Activated T-cell treated with anti-CD3 and anti-CD28 coated beads, Interleukin-2, amount 50 U/mL, for 24 hours (primary cell): ENCODE data around the gene KCNH5.

Experiments used
- DNase-seq: peaks from one replicate; pipeline ENCODE4 v3.0.0-alpha.2; 2020
- H3K27ac Mint-ChIP-seq: 2 replicates; pipeline ENCODE4 v1.8.0; 2020; ENCODE audit warnings: mild to moderate bottlenecking, mixed read lengths
- H3K27me3 Mint-ChIP-seq: 2 replicates; pipeline ENCODE4 v1.8.0; 2020; ENCODE audit warnings: mixed read lengths
- H3K36me3 Mint-ChIP-seq: 2 replicates; pipeline ENCODE4 v1.8.0; 2020; ENCODE audit warnings: low read depth, mixed read lengths
- H3K4me1 Mint-ChIP-seq: 2 replicates; pipeline ENCODE4 v1.8.0; 2020; ENCODE audit warnings: low read depth, mixed read lengths
- H3K4me3 Mint-ChIP-seq: 2 replicates; pipeline ENCODE4 v1.8.0; 2020; ENCODE audit warnings: mild to moderate bottlenecking, moderate library complexity, mixed read lengths
- H3K9me3 Mint-ChIP-seq: 2 replicates; pipeline ENCODE4 v1.8.0; 2020; ENCODE audit warnings: mixed read lengths

Gene KCNH5

GRCh38 chr14:63027719-63028118, 17.5 kb downstream of the KCNH5 start:
- Mint-ChIP-seq H3K4me1 (no peaks in the 10 kb centered on the region), H3K27ac (no peak overlapping the region), H3K9me3 (peaks cover 2% of the 10 kb centered on the region), H3K27me3 (peaks cover 4% of the 10 kb centered on the region), H3K36me3 (no peaks in the 10 kb centered on the region), H3K4me3 (no peak overlapping the region)
- DNase-seq = no peak

DNA sequence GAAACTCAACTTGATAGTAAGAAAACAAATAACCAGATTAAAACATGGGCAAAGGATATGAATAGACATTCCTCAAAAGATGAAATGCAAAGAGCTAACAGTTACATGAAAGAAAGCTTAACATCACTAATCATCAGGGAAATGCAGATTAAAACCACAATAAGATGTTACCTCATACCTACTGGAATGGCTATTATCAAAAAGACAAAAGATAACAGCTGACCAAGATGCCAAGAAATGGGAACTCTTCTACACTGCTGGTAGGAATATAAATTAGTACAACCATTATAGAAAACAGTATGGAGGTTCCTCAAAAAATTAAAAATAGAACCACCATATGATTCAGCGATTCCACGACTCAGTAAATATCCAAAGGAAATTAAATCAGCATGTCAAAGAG, 18.8 kb downstream of the KCNH5 start:
- Mint-ChIP-seq H3K9me3 (peaks cover 2% of the 10 kb centered on the region), H3K4me1 (no peaks in the 10 kb centered on the region)

GRCh38 chr14:63014621-63015020, 30.6 kb downstream of the KCNH5 start:
- no peaks in the 10 kb centered on the region for H3K4me1 Mint-ChIP-seq
- H3K9me3 Mint-ChIP-seq = no peaks in the 10 kb centered on the region
- H3K36me3 Mint-ChIP-seq = no peaks in the 10 kb centered on the region
- DNase-seq = no peak
- no peak overlapping the region for H3K27ac Mint-ChIP-seq
- no peaks in the 10 kb centered on the region for H3K27me3 Mint-ChIP-seq
- H3K4me3 Mint-ChIP-seq = no peak overlapping the region

More for the DNA sequence above, 18.8 kb downstream of the KCNH5 start:
- Mint-ChIP-seq H3K4me3 (no peak overlapping the region), H3K36me3 (no peaks in the 10 kb centered on the region), H3K27me3 (peaks cover 4% of the 10 kb centered on the region), H3K27ac (no peak overlapping the region)
- DNase-seq = no peak

- Mint-ChIP-seq H3K9me3 (no peaks in the 10 kb centered on the region), H3K27me3 (no peaks in the 10 kb centered on the region), H3K27ac (no peak overlapping the region), H3K4me1 (no peaks in the 10 kb centered on the region), H3K36me3 (no peaks in the 10 kb centered on the region), H3K4me3 (no peak overlapping the region)
- DNase-seq = no peak
Observed at GRCh38 chr14:63012171-63012570, 33.1 kb downstream of the KCNH5 start.

GRCh38 chr14:63011623-63012022, 33.6 kb downstream of the KCNH5 start:
- Mint-ChIP-seq H3K27ac (no peak overlapping the region), H3K9me3 (no peaks in the 10 kb centered on the region), H3K4me3 (no peak overlapping the region), H3K27me3 (no peaks in the 10 kb centered on the region), H3K36me3 (no peaks in the 10 kb centered on the region), H3K4me1 (no peaks in the 10 kb centered on the region)
- no peak for DNase-seq

DNA sequence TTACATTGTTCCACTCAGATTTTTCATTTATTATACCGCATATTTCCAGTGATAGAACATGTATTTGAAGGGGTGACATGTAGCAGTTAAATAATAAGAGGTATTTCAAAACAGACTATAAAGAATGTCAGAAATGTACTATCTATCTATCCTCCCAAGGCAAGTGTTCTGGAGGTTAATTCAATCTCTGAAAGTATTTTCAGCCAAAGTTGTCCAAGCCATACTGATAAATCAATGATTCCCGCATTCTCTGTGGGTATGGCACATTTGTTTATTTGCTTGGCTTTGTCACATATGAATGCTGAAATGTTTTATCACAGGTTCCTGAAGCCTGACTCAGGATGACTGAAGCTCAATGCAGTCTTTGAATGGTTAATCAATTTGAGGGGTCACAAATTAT, 35.8 kb downstream of the KCNH5 start:
- Mint-ChIP-seq H3K27ac (no peak overlapping the region), H3K9me3 (no peaks in the 10 kb centered on the region), H3K36me3 (no peaks in the 10 kb centered on the region), H3K4me1 (no peaks in the 10 kb centered on the region), H3K4me3 (no peak overlapping the region), H3K27me3 (no peaks in the 10 kb centered on the region)
- DNase-seq = no peak

DNA sequence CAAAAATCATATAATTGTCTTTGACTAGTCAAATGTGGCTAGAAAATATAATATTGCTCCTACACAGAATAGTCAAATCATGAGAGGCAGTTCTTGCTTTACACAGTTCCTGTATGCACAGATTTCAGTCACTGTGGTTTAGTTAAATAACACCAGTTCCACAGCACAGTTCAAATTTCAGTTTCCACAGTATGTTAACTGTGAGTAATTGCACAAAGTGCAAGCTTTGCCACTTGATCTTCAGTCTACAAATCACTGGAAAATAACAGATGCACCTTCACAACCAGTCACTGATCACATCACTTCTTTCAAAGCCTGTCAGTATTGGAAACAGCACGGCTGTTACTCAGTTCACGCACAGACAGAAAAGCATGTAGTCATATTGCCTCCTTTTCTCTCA, 38.7 kb downstream of the KCNH5 start:
- Mint-ChIP-seq H3K27ac (no peak overlapping the region), H3K4me3 (no peak overlapping the region), H3K4me1 (no peaks in the 10 kb centered on the region), H3K36me3 (no peaks in the 10 kb centered on the region), H3K9me3 (no peaks in the 10 kb centered on the region), H3K27me3 (no peaks in the 10 kb centered on the region)
- DNase-seq = no peak

DNA sequence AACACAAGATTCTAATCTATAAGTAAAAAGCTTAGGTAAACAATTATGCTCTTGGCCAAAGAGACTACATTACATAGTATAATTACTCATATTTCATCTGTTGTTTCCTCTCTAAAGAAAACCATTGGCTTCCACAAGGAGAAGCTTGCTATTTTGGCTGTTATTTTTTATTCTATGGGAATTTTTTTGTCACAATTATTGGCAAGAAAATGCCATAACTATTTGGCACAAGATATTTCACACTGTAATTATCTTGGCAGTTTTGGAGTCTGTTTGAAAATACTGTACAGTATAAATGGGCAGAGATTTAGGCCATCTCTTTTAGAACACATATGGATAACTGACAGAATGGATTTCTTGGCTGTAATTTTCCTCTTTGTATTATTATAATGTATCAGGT, 51.2 kb downstream of the KCNH5 start:
- Mint-ChIP-seq H3K4me3 (no peak overlapping the region), H3K27me3 (no peaks in the 10 kb centered on the region), H3K36me3 (no peaks in the 10 kb centered on the region), H3K4me1 (no peaks in the 10 kb centered on the region), H3K27ac (no peak overlapping the region), H3K9me3 (no peaks in the 10 kb centered on the region)
- DNase-seq = no peak

DNA sequence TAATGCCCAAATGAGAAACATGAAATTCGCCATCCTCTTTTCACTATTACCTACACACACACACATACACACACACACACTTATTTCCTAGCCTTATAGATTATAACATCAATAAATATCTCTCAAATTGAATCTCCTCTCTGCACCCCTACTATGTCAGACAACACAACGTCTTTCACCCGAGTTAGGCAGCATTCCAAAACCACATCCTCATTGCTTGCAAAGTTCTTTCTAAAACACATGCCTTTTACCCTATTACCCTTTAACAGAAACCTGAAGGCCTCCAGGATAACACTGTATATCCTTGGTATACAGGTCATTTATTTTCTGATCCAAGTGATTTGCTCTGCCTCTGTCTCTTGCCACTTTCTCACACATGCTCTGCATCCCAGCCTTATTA, 56.3 kb downstream of the KCNH5 start:
- Mint-ChIP-seq H3K27me3 (no peaks in the 10 kb centered on the region), H3K27ac (no peak overlapping the region), H3K9me3 (no peaks in the 10 kb centered on the region), H3K4me3 (no peak overlapping the region), H3K36me3 (no peaks in the 10 kb centered on the region), H3K4me1 (no peaks in the 10 kb centered on the region)
- no peak for DNase-seq

DNA sequence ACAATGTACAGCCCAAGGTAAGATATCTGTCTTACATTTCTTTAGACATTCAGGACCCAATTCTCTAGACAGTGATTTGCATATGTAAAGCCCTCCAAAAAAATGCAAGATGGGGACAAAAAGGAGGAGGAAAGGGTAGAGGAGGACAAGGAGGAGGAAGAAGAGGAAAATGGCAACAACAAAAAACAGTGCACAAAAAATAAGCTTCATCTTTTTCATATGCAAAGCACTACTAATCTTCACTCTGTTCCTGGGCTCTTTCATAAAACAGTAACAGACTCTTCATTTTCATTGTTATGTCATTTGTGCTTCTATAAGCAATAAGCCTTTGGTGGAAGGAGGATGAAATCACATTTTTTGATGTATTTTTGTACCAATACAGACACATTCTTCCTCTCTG, 61.4 kb downstream of the KCNH5 start:
- Mint-ChIP-seq H3K4me1 (no peaks in the 10 kb centered on the region), H3K4me3 (no peak overlapping the region), H3K27ac (no peak overlapping the region), H3K36me3 (no peaks in the 10 kb centered on the region), H3K27me3 (no peaks in the 10 kb centered on the region), H3K9me3 (no peaks in the 10 kb centered on the region)
- no peak for DNase-seq

DNA sequence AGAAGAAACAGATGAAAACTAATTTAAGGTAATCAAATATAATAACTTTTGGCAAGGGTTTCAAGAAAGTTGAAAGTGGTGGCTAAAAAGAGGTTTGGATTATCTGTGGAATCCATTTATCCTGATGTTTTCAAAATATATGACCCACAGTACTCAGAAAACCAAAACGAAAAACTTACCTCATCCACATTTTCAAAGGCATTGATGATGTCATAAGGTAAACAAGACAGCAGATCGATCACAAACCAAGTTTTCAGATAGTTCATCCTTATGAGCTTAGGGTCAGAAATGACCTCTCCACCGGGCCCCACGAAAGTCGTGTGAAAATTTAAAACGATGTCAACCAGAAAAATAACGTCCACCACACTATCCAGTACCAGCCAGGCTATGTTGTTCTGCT, 64.6 kb downstream of the KCNH5 start:
- Mint-ChIP-seq H3K9me3 (no peaks in the 10 kb centered on the region), H3K4me1 (no peaks in the 10 kb centered on the region), H3K4me3 (no peak overlapping the region), H3K36me3 (no peaks in the 10 kb centered on the region), H3K27ac (no peak overlapping the region), H3K27me3 (no peaks in the 10 kb centered on the region)
- DNase-seq = no peak

- Mint-ChIP-seq H3K4me3 (no peak overlapping the region), H3K27me3 (no peaks in the 10 kb centered on the region), H3K4me1 (no peaks in the 10 kb centered on the region), H3K36me3 (no peaks in the 10 kb centered on the region), H3K9me3 (no peaks in the 10 kb centered on the region), H3K27ac (no peak overlapping the region)
- DNase-seq = no peak
Observed at GRCh38 chr14:62957562-62957961, 87.7 kb downstream of the KCNH5 start.

DNA sequence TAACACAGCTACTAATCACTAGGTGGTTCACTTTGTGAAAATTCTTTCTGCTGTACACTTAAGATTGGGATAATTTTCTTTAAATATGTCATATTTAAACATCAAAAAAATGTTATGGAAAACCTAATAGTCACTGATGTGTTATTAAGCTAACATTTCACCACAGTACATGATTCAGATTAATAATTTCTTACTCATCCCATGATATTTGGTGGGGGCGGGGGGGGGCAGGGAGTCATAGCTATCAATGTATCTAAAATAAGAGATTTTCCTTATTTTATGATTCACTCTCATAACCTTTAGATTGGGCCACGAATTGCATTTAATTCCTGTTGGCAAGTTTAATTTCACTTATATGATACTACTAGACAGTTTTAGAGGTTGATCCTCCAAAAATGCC, 88.8 kb downstream of the KCNH5 start:
- H3K27ac Mint-ChIP-seq = no peak overlapping the region
- DNase-seq = no peak
- H3K9me3 Mint-ChIP-seq = no peaks in the 10 kb centered on the region
- no peaks in the 10 kb centered on the region for H3K36me3 Mint-ChIP-seq
- no peaks in the 10 kb centered on the region for H3K4me1 Mint-ChIP-seq
- H3K27me3 Mint-ChIP-seq = no peaks in the 10 kb centered on the region
- no peak overlapping the region for H3K4me3 Mint-ChIP-seq

DNA sequence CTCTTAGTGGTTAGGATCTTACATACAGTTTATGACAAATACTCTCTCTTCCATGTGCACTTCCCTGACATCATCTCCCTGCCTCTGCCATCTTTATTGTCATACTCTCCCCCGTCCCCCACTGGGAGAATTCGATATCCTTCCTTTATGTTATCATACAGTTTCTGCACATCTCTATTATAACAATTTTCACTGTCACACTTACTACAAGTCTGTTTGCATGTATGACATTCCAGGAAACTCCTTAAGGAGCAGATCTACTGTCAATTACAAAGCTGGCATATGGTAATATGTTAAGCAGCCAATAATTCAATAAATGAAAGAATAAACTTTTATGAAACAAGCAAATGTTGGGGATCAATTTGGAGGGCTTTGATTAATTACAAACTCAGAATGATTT, 91.1 kb downstream of the KCNH5 start:
- H3K9me3 Mint-ChIP-seq = no peaks in the 10 kb centered on the region
- no peak overlapping the region for H3K4me3 Mint-ChIP-seq
- DNase-seq = no peak
- no peaks in the 10 kb centered on the region for H3K27me3 Mint-ChIP-seq
- H3K27ac Mint-ChIP-seq = no peak overlapping the region
- H3K36me3 Mint-ChIP-seq = no peaks in the 10 kb centered on the region
- H3K4me1 Mint-ChIP-seq = no peaks in the 10 kb centered on the region

- Mint-ChIP-seq H3K9me3 (no peaks in the 10 kb centered on the region), H3K36me3 (no peaks in the 10 kb centered on the region), H3K4me3 (no peak overlapping the region), H3K27ac (no peak overlapping the region), H3K4me1 (no peaks in the 10 kb centered on the region), H3K27me3 (no peaks in the 10 kb centered on the region)
- no peak for DNase-seq
Observed at GRCh38 chr14:62952226-62952625, 93.0 kb downstream of the KCNH5 start.

DNA sequence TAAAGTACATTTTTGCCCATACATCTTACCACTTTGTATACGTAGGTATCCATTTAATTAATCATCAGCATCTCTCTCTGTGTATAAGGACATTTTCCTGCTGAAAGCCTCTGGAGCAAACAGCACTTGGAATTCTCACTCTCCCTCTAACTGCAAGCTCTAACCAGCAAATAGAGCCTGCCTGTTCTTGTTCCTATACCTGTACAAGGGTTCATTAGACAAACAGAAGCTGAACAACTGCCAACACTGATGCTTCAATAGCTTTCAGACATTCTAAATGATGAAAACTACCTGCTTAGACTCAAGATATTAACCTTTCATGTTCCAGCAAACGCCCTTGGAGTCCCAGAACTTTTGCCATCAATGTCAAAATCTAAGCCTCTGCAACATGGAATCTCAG, 98.0 kb downstream of the KCNH5 start:
- H3K9me3 Mint-ChIP-seq = peaks cover 4% of the 10 kb centered on the region
- no peak overlapping the region for H3K4me3 Mint-ChIP-seq
- DNase-seq = no peak
- no peaks in the 10 kb centered on the region for H3K36me3 Mint-ChIP-seq
- H3K27me3 Mint-ChIP-seq = no peaks in the 10 kb centered on the region
- no peak overlapping the region for H3K27ac Mint-ChIP-seq
- no peaks in the 10 kb centered on the region for H3K4me1 Mint-ChIP-seq
